Astrocyte of the spinal cord (primary cell): ENCODE data around the gene RNF166.

Experiments
- DNase-seq: peaks from one replicate; pipeline ENCODE4 v3.0.0; 2011; ENCODE audit warnings: low read depth, low spot score
- H3K4me3 ChIP-seq: 2 replicates; pipeline ENCODE4 v1.5.1; 2011; ENCODE audit warnings: low read depth, mild to moderate bottlenecking, low read length, moderate library complexity
- in situ Hi-C: cut with HindIII; loops from 2 replicates; pipeline ENCODE4 v1.10.0; 2017; ENCODE audit warnings: low sequenced_read_pairs
- TF ChIP-seq, protein P1 (sequence below): IDR thresholded peaks from 2 replicates; pipeline ENCODE4 v1.5.1; 2012; ENCODE audit warnings: low read depth, mild to moderate bottlenecking, low read length, inconsistent platforms

Gene RNF166

GRCh38 chr16:88687254-88687576 is 19.0 kb downstream of the RNF166 start:
- H3K4me3 ChIP-seq: no peak overlapping the region
- TF ChIP-seq, protein P1, sequence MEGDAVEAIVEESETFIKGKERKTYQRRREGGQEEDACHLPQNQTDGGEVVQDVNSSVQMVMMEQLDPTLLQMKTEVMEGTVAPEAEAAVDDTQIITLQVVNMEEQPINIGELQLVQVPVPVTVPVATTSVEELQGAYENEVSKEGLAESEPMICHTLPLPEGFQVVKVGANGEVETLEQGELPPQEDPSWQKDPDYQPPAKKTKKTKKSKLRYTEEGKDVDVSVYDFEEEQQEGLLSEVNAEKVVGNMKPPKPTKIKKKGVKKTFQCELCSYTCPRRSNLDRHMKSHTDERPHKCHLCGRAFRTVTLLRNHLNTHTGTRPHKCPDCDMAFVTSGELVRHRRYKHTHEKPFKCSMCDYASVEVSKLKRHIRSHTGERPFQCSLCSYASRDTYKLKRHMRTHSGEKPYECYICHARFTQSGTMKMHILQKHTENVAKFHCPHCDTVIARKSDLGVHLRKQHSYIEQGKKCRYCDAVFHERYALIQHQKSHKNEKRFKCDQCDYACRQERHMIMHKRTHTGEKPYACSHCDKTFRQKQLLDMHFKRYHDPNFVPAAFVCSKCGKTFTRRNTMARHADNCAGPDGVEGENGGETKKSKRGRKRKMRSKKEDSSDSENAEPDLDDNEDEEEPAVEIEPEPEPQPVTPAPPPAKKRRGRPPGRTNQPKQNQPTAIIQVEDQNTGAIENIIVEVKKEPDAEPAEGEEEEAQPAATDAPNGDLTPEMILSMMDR: no peak
- DNase-seq: no peak
- in situ Hi-C loops: no loop called here

- DNase-seq: peak; percentile 36
Observed at GRCh38 chr16:88686439-88687253, 19.6 kb downstream of the RNF166 start, which contains the start of gene SNAI3. Gene SNAI3 (minus strand): TSS chr16:88686507. CDS start chr16:88686406, 101 bp downstream.

GRCh38 chr16:88686062-88686438 is 20.2 kb downstream of the RNF166 start:
- in situ Hi-C loops: no loop called here
- DNase-seq: no peak
- TF ChIP-seq, protein P1: no peak
- H3K4me3 ChIP-seq: peak overlapping the region; percentile 44

More at GRCh38 chr16:88686439-88687253, 19.6 kb downstream of the RNF166 start, which contains the start of gene SNAI3:
- TF ChIP-seq, protein P1: no peak
- in situ Hi-C loops: no loop called here
- peak within 1 kb of the TSS; percentile 44 for H3K4me3 ChIP-seq

DNA sequence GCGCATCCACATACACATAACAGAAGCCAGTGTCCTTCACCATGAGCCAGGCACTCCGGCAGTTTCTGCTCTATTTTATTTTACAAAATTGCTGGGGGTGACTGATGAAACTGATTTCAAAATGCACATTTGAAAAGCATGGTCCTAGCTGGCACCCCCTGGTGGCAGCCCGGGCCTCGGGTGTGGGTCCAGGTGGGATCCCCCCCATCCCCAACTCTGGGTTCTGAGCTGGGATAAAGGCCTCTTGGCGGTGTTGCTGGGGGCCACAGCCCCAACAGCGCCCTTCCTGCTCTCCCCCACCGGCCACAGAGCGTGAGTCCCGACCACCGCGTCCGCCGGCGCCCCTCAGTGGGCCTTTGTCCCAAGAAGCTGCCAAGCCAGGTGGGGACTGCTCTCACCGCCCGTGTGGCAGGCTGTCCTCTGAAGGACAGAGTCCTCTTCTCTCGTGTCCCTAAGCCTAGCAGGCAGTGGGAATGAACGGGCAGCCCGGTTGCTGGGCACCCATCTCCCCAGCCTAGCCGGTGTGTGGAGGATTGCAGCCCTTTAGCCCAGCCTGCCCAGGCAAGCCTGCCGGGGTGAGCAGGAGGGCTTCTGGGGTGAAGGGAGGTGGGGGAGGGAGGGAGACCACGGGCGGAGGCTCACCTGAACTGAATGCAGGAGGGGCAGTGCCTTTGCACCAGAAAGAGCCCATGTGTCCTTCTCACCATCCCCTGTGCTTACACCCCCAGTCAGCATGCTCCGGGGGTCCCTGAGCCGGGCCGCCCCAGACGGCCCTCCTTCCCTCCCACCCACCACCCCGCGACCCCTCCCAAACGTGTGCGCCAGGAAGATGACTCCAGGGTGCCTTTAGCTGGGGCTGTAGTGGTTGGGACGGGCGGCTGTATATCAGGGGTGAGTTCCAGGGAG is 20.8 kb downstream of the RNF166 start:
- in situ Hi-C loops: no loop called here
- peak; percentile 34 for DNase-seq
- TF ChIP-seq, protein P1: peak; percentile 74
- H3K4me3 ChIP-seq: peak overlapping the region; percentile 44

DNA sequence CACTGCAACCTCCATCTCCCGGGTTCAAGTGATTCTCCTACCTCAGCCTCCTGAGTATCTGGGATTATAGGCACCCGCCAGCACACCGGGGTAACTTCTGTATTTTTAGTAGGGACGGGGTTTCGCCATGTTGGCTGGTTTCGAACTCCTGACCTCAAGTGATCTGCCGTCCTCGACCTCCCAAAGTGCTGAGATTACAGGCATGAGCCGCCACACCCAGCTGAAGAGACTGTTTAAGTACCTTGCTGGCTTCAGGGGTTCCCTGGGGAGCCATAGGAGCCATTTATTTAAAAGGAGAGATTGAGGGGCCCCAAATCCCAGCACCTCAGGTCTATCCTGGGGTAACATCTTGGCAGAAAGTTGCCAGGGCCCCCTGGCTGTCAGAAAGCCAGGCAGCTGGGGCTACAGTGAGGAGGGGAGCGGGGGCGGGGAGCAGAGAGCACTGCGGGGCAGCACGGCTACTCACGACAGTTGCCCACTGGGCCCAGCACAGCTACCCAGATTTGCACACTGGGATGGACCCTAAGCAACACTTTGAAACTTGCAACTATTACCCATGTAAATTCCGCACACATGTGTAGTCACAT is 21.5 kb downstream of the RNF166 start:
- TF ChIP-seq, protein P1: no peak
- in situ Hi-C loops: no loop called here
- no peak for DNase-seq
- H3K4me3 ChIP-seq: no peak overlapping the region

DNA sequence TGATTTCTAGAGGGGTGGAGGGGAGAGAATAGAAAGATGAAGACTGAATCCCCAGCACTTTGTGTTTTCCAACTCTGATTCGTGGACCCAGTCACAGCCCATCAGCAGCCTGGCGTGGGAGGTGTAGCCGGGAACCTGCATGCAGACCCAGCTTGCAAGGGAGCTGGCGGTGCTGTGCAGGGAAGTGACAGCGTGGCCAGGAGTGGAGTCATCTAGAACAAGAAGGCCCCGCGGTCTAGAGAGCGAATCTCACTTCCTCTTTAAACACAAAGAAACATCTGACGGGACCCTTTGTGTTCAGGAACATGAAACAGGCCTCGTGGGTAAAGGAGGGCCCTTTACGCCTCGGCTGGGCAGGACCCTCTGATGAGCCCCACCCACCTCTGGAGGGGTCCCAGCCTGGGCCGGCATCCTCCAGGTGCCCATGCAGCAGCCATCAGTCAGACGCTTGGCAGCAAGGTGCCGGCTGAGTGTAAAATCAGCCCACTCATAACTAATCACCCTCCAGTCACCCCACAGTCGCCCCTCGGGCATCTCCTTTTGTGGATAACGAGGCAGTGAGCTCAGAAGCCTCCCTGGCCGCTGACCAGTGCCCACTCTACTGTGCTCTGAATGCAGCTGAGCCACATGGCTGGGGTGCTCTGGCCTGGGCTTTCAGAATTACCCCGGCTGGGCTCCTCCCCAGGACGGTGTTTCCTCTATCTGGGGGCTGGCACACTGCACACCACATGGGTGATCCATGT is 24.3 kb downstream of the RNF166 start:
- TF ChIP-seq, protein P1: no peak
- in situ Hi-C loops: no loop called here
- no peak overlapping the region for H3K4me3 ChIP-seq
- no peak for DNase-seq
